Dedifferentiated amniotic fluid mesenchymal stem cell (primary cell): ENCODE data around the gene ZNF670.
"Not testable (repeated sequence)": the region's sequence is repeated elsewhere in the genome, so short reads cannot be mapped to it uniquely, and the experiment has no call there.

ENCODE experiments used
- DNase-seq: peaks from one replicate; pipeline ENCODE4 v3.0.0-alpha.2; 2016; ENCODE audit errors: extremely low spot score

The ZNF670 gene

GRCh38 chr1:247078258-247079140 is at the start of gene ZNF670:
ZNF670 (minus strand) TSS chr1:247078811; CDS start chr1:247078596, 215 bp downstream.
- peak; percentile 95 for DNase-seq

- DNase-seq, result not testable (repeated sequence)
Measured at GRCh38 chr1:247127519-247128282, 49.1 kb upstream of the ZNF670 start.

GRCh38 chr1:247126601-247127000 is 48.0 kb upstream of the ZNF670 start:
- not testable (repeated sequence) for DNase-seq

- DNase-seq, result not testable (repeated sequence)
Measured at GRCh38 chr1:247126166-247126565, 47.6 kb upstream of the ZNF670 start.

DNA sequence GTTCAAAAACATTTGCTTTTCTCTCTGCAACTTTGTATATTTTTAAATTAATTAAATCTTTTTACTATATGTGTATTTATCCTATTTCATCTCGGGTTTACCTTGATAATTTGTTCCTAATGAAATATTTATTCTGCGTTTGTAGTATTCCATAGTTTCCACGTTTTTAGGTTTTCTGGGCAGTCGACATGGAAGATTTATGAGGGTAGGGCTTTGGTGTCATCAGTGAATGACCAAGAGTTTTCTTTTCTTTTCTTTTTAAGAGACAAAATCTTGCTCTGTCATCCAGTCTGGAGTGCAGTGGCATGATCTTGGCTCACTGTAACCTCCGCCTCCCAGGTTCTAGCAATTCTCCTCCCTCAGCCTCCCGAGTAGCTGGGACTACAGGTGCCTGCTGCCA is 42.8 kb upstream of the ZNF670 start:
- DNase-seq, result no peak

- DNase-seq, result not testable (repeated sequence)
Measured at GRCh38 chr1:247120408-247120668, 41.7 kb upstream of the ZNF670 start.

DNA sequence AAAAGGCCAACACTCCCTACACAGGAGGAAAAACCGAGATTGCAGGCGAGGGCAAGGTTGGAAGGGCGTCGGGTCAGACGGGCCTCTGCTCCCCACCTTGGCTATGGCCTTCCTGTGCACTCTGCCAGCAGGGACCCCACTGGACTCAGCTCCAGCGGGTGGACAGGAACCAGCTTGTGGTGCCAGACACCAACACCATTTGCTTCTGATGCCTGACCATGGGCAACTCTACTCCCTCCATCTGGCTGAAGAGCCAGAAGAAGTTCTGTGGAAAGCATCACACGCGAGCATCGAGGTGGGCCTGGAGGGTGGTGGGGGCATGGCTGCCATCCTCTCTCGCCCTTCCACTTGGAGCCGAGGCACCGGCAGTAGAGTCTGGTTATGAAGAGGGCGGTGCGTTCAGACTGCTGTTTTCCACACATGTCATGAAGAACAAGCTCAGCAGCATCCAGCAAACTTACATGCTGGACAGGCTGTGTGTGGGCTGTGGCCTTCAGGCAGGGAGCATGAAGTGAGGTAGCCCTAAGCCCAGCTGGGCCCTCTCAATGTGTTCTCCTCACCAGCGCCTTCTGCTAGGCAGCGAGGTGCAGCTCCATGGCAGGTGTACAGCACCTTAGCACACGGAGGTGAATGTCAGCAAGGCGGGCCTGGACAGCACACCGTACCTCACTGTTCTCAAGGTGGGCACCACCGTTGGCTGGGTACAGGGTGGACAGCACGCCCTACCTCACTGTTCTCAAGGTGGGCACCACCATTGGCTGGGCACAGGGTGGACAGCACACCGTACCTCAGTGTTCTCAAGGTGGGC is 41.2 kb upstream of the ZNF670 start:
- DNase-seq, result no peak

DNA sequence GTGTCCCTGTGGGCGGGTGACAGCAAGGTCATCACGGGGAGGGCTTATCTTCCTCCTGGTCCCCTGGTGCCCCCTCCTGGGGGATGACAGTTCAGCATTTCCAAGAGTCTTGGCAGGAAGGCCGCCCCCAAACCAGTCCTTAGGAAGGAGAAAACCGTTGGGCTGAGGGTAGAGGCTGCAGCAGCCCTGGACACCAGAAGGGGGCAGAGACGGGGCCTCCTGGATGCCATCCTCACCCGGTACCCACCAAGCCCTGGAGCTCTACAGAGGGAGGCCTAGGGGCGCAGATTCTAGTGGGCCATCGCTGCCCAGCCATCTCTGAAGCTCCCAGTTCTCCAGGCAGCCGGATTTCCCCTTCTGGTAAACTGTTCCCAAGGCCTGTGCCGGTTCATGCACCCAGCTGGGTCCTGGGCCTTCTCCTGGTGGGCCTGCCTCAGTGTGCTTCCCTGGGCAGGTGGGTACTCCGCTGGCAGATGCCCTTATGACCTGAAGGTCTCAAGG is 40.4 kb upstream of the ZNF670 start:
- DNase-seq, result no peak

- no peak for DNase-seq
Measured at GRCh38 chr1:247115545-247115944, 36.9 kb upstream of the ZNF670 start.

- no peak for DNase-seq
Measured at GRCh38 chr1:247115141-247115510, 36.5 kb upstream of the ZNF670 start.

GRCh38 chr1:247114351-247115140 is 35.9 kb upstream of the ZNF670 start:
- DNase-seq, result no peak

DNA sequence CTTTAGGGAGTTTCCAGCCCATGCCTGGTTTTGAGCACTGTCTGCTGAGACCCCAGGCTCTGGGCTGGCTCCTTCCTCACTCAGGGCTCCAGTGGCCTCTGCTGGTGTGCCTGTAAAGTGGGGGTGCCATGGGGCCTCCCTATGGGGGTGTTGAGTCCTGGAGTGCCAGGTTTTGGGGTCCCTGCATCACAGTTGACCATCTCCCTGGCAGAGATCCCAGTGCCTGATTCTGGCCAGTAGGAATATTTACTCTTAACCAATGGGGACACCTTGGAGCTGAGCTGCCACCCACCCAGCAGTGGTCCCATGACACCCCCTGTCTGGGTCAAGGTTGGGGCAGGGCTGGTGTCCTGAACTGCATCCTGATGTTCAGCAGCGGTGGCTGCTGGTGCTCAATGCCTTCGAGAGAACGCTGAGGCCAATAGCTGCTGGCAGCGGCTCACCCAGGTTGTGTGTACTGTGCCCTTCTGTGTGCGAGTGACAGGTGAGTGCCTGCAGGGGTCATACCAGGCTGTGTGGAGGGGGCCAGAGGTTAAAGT is 35.2 kb upstream of the ZNF670 start:
- no peak for DNase-seq

DNA sequence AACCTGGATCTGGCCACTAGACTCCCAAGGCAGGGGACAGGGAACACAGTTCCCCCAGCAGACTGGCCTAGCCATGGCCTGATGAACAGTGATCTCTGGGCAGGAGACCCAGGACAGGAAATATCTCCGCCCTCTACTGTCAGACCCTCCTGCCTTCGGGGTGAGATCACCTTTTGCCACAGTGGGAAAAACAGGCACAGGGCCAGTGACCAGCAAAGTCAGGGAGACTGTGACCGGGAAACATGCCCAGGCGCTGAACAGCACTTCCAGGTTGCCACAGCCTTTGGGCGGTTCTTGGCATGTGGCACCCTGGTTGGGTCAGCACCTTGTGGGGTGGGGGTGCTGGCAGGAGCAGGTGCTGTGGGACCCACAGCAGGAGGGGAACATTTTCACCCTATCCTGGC is 34.5 kb upstream of the ZNF670 start:
- no peak for DNase-seq

GRCh38 chr1:247112479-247112781 is 33.8 kb upstream of the ZNF670 start:
- DNase-seq, result no peak

- no peak for DNase-seq
Measured at GRCh38 chr1:247111700-247112478, 33.3 kb upstream of the ZNF670 start.

DNA sequence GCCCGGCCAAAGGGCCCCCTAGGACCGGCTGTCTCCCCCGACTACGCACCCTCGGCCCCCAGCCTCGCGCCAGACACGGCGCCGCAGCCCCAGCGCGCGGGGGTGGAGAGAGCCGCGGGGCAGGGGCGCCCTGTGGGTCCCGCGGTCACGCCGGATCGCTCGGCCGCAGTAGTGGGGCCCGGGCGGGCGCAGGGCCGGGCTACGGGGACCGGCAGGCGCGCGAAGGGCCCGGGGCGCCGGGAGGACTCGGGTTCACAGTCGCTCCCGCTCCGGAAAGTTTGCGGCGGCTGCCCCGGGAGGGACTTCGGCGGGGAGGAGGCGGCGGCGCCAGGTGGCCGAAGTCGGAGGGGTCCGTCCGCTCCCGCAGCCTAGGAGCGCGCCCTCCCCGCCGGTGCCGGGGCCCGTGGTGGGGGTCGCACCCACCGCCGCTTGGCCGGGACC is 32.7 kb upstream of the ZNF670 start:
- DNase-seq, result no peak

- no peak for DNase-seq
Measured at GRCh38 chr1:247110627-247111258, 32.1 kb upstream of the ZNF670 start.

GRCh38 chr1:247107694-247108093 is 29.1 kb upstream of the ZNF670 start:
- no peak for DNase-seq

GRCh38 chr1:247105966-247106365 is 27.4 kb upstream of the ZNF670 start:
- DNase-seq, result no peak

DNA sequence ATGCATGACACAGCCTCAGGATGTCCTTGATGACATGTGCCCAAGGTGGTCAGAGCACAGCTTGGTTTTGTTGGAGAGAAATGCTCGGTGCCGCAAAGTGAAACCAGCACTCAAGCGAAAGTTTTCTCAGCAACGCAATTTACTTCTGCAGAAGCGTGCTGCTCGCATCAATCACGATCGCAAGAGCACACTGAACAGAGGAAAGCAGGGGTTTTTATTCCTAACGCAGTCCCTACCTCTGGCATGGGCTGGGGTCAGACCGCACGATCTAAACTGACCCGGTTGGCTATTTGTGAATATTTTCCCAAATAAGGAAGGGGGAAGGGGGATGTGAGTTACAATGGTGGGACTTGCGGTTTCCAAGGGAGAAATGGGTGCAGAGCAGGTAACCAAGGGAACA is 26.4 kb upstream of the ZNF670 start:
- DNase-seq, result no peak
